HG03175 (cell line): Measurements from ENCODE around the gene HS6ST2.
A peak's percentile ranks its signal among the peaks of the same experiment; 100 is the strongest.

ENCODE experiments used
- ATAC-seq: cut with Tn5 transposase; IDR thresholded peaks from one replicate; pipeline ENCODE4 v1.9.1; 2021; ENCODE audit warnings: mild to moderate bottlenecking, moderate library complexity; ENCODE audit not compliant: unreplicated experiment

HS6ST2 gene

DNA sequence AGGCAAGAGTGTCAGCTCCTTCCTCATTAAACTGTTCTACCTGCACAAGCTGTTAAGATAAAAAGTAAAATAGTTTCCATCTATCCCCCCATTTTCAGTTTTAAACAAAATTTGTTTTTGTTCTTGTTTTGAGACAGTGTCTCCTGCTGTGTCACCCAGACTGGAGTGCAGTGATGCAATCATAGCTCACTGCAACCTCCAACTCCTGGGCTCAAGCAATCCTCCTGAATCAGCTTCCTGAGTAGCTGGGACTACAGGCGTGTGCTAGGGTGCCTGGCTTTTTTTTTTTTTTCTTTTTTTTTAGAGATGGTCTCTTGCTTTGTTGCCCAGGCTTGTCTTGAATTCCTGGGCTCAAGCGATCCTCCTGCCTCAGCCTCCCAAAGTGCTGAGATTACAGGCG is 105.4 kb downstream of the HS6ST2 start:
- no peak for ATAC-seq

DNA sequence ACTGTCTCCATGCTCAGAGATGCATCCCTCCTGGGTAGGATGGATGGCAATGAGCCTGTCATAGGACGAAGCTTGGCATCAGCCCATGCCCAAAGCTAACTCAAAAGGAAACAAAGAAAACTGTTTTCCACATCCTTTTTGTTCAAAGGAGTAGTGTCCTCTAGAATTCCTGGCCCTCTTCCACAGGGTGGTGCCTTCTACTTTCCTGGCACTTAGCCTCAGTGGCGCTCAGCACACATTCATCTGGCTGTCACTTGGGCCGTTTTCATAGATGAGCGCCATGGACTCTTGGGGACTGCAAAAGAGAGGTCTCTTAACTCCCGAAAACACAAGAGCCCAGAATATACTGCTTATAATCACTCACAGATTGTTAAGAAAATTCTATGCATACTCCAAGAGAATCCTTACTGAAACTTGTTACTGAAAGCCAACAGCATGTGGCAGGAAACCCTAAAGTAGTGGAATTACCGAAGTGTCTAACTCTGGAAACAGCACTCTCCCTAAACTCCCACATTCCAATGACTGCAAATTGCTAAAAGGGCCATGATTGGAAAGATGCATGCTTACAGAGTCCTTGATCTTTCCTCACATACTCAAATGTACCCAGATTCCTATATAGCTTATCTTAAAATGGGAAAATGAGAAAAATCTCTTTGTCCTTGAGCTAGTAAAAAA is 110.0 kb downstream of the HS6ST2 start:
- ATAC-seq: no peak

DNA sequence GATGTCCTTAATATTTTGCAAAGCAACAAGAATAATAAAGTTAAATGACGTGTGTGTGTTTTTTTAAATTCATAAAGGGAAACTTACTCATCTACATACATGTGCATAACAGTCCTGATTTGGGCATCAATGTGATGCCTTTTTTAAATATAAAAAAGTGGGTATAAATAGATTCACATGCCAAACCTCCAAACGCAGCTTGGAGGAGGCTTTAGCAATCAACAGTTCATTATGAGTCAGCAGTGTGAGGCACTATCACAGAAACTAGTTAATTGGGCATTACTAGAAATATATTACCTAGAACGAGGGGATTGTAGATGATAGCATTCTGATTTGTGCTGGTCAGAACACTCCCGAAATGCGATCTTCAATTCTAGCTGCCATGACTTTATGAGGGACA is 115.1 kb downstream of the HS6ST2 start:
- no peak for ATAC-seq

DNA sequence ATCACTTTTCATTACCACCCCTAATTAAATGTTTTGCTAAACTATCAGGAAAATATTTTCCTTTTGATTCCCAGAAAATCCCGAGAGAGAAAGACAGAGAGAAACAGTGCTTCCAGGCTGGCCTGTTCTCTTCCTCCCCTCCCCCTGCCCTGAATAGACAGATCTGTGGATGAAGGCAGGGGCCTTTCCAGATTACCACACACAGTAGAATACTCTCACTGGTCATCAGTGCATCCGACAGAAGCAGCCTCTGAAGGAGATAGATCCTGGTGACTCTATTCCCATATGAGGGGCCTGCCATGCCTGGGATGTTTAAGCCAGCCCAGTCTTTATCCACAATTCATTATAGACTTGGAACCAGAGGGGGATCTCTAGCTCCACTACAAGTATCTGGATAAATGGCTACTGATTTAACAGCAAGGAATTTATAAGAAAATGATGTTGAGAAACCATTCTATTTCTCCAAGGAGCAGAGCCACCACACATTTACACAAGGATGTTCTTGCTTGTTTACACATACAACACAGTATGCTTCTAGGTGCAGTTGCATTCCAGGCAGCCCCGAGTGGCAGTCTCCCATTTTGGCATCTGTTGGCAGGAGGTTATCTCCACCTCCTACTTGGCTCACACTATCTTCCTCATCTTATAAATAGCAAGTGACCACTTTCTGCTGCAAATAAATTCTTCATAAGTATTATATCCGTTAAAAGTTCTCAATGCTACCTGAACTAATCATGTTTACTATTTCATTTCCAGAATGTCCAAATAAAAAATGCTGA is 115.8 kb downstream of the HS6ST2 start:
- no peak for ATAC-seq

DNA sequence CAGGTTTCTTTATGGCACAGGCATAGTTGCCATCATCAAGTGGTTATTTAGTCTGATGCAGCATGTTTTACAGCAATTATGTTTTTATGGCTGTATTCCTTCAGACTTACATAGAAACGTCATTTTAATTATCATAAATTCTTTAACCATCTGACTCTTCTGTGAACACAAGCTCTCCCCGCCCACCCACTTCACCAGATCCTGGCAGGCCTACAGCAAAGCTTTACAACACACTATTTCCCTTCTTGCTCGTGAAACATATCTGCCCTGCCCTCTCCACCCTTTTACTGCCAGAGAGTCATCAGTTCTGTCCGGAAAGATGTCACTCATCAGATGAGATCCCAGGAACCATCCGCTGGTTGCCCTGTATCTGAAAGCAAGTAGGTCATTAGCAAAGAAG is 120.5 kb downstream of the HS6ST2 start:
- no peak for ATAC-seq

DNA sequence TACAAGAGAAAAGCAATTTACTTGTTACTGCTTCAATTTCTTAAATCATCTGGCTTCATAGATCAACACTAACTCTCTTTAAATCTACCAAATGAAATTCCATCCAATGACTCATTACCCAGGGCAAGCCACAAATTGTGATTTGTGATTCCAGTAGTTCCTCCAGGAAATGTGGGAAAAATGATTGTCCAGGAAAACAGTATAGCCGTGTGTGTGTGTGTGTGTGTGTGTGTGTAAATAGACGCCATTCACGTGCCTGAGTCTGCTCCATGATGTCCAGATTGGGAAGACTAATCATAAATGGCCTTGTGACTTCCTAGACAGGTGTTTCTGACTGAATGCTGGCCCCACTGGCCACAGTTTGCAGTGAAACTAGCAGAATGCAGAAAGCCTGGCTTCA is 121.3 kb downstream of the HS6ST2 start:
- ATAC-seq: no peak

DNA sequence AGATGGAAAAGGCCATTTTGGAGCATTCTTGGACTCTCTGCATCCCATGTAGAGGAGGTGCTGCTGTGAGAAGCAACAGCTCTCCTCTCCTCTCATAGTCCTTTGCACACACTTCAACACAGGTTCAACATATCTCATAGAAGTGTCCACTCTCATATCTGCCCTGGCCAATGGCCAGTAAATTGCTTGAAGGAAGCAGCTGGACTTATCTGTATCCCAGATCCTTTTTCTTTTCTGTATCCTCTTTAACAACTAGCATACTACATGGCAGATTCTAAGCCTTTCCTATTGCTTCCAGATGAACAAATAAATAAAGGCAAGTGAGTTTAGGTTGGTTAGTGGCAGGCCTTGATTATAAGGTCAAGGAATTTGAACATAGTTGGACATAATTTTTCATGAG is 122.0 kb downstream of the HS6ST2 start:
- no peak for ATAC-seq

DNA sequence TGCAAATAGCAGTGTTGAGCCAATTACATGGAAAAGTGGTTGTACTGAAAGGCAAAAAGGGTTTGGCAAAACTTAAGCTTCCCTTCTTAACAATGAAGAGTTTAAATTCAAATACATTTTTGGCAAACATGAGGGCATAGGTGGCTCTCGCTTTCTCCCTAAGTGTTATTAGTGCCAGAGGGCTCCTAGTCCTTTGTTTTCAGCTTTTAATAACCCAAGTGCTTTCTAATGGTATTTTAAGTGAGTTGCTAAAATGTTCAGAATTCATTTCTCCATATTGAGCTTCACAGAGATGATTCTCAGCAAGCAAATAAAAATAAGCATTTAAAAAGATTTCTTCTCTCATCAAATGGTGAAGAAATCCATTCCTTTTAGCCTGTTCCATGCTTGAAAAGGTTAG is 123.7 kb downstream of the HS6ST2 start:
- no peak for ATAC-seq

DNA sequence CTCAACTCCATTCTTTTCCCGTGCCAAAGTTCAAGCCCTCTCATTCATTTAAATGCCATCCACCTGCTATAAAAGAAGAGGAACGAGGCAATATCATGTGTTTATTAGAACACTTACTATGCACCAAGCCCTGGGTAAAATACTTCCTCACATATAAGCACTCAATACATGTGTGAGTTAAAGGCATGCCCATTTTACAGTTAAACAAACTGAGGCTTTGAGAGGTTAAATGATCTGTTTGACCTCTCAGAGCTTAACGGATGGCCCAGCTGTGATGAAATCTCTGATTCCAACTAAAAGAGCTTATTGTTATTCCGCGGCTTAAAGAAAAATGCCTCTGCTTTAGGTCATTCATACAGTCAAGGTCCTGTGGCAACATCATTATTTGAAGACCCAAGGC is 124.3 kb downstream of the HS6ST2 start:
- ATAC-seq: no peak

DNA sequence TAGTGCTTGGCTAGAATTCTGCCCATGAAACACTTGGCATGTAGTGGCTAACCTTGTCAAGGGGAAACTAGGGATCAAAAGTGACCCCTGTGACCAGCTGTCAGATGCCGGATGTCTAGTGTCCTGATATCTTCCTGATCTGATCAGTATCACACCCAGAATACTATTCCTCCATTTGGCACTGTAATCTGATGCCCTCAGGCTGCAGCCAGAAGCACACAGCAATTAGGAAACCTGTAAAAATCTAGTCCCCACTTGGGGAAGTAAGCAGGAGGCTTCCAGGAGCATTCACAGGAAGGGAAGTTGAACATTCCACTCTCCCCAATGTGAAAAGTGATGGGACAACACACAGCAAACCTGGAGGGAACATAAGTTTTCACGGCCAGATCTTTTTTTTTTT is 125.1 kb downstream of the HS6ST2 start:
- no peak for ATAC-seq

DNA sequence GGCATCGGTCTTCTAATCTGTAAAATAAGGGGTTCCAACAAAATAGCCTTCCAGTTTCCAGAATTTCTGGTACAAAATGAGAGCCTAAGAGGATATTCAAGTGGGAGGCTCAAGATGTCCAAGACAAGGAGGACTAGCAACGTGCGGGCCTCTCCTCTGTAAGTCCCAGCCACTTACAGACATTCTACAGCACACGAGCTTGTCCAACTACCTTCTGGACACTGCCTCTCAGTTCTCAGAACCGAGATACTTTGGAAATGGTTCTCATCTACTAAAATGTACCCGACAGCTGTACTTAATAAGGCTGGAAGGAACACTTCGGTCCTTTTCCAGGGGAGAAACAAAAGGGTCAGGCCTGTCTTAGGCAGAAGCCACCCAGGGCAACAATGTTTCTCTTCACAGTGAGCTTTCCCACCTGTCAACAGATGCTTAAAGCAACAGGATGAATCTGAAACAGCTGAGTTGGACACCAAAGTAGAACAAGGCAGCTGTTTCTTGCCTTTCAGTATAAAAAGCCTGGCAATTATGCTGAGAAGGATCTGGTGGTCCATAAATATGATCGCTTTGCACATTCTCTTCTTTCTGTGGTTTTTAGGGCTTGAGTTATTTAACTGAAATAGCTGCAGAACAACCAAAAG is 127.0 kb downstream of the HS6ST2 start:
- no peak for ATAC-seq

DNA sequence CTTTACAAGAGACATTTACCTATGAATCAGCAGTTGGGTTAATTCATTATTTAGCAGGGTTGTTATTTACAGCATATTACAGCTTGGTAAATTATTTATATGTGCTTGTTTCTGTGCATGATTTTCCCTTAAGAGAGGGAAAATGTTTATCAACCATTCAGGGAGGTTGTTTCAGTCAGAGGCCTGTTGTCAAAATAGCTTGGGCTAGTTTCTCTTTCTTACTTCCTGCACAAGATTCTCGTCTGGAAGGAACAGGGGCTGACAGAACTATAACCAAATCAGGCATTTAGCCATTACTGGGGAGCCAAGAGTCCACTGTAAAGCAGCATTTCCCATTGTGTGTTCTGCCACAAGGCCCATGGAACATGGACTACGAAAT is 135.8 kb downstream of the HS6ST2 start:
- ATAC-seq: no peak

DNA sequence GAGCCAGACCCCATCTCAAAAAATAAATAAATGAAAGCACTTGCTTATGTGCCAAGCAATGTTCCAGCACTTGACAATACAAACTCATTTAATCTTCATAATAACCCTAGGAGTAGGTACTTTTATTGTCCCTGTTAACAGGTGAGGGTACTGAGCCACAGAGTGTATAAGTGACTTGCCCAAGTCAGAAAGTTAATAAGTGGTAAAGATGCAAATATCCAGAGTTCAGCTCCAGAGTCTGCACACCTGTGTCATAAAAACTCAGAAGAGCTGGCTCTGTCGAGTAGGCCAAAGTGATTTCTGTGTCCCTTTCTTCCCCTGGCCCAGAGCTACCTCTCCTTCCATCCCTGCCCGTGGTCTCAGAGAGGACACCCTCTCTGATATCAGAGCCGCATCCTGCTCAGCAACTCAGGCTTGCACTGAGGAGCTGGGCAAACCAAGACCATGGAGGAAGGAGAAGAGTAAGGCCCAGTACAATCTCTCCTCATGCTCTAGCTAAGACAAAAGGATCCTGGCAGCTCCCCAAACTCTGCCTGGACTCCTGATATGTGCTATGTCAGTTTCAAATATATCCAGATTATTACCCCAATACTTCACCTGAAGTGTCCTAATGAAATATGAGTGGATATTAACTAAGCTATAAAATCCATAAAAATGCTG is 136.3 kb downstream of the HS6ST2 start:
- peak; percentile 66 for ATAC-seq

DNA sequence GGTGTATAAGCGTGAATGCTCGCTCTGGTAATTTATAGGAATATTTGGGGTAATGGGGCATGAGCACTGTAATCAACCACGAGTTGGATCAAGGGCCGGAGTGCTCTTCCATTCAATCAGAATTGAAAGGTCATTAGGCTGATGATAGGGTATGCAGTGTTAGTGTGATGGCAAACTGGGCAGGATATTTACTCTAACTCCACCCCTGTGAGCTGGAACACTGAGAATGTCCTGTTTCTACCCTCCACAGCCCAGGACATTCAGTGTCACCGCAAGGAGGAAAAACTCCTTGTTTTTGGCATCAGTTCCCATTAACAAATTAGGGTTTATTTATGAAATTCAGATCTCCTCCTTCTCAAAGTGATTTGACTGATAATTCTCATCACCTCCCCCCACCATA is 137.8 kb downstream of the HS6ST2 start:
- no peak for ATAC-seq

DNA sequence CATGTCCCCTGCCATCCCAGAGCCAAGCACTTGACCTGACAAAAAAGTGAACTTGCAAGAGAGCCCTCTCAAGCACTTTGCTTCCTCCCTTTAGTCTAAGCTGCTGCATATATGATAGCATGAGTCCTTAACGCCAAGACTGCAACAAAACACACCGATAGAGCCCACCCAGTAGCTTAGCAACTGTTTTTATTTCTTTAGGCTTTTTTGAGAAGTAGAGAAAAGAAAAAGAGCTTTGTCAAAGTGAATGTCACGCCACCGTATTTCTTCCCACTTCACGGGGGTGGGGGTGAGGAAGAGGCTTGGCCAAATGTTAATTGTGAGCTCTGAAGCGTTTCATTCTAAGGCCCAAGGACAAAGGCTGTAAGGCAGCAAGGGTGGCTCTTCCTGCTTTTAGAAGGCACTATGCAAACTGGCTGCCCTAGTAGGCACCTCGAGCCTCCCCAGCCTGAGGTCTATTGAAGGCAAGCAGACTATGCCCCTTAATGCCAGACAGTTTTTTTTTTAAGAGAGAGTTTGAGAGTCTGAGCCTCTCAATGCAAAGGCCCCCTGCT is 138.6 kb downstream of the HS6ST2 start:
- no peak for ATAC-seq

DNA sequence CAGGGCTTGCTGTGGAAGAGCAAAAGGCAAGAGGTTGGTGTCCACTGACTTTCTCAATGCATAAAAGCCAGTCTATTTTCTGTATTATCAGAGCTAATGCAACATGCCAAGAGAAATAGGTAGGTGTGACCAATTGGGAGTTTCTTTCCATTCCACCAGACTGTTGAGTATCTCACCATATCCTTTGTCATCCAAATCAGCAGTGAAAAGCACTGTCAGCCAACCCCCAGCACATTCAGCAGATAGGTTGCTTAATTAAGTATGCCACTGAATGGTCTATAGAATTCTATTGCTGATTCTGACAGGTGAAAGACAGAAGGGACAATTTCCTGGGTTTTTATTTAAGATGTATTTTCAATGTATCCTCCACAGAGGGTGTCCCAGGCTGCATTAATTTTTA is 139.8 kb downstream of the HS6ST2 start:
- no peak for ATAC-seq

DNA sequence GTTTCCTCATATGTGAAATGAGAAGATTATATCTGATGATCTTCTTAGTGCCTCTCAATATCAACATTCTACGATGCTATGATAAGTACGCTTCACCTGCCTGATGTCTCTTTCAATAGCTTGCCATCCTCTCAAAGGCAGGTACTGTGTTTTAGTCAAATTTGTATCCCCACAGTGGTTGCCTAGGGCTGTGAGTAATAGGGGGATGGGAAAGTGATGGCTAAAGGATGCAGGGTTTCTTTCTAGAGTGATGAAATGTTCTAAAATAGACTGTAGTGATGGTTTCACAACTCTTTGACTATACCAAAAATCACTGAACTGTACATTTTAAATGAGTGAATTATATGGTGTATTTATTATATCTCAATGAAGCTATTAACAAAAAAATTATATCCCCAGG is 142.8 kb downstream of the HS6ST2 start:
- ATAC-seq: no peak

DNA sequence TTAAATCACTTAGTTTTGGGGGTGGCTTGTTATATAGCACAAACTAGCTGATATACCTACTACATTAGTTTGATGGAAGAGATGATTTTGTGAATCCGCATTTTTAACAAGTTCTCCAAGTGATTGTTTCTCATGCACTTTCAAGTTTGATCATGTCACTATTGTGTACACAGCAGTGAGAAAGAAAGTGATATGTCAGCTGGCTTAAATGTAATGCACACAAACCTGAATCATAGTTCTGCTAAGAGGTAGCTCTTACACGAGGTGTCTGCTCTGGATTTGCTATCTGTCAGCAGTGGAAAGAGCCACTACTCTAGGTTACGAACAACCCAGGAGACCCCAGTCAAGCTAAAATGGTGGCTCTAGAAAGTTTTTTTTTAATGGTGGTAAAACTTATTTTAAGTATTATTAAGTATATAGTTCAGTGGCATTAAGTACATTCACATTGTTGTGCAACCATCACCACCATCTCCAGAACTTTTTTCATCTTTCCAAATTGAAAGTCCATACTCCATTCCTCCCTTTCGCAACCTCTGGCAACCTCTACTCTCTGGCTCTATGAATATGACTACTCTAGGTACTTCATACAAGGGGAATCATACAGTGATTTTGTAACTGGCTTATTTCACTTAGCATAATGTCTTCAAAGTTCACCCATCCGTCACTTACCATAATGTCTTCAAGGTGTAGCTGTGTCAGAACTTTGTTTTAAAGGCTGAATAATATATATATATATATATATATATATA is 147.3 kb downstream of the HS6ST2 start:
- no peak for ATAC-seq

DNA sequence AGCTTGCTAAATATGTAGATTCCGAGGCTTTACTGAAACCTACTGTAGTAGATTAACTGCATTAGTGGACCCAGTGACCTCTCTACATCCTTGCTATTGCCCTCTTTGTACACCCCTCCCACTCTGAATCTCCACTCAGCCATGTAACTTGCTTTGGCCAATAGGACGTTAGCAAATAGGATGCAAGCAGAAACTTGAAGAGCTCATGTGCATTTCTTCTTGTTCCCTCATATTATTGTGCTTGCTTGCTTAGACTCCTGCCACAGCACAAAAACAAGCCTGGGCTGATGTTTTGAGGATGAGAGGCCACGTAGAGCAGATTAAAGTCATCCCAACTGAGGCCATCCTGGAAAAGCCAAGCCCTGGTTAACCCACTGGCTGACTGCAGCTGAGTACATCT is 147.9 kb downstream of the HS6ST2 start:
- ATAC-seq: no peak

DNA sequence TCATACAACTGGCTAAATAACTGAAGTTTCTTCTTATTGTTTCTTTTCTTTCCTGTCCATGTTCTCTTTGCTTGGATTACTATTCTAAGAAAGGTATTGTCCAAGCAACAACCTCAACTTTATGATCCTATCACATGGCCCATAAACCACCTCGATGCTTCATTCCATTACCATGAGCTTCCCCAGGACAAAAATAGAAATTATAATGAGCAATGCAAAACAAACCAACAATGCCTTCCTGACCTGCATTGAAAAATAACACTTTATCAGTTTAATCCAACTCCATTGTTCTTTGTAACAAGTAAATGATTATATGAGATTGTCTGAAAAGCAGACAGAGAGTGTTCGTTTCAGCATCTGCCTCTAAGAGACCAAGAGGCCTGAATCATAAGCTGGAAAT is 148.8 kb downstream of the HS6ST2 start:
- ATAC-seq: no peak
